Smooth muscle cell (in vitro differentiated cells): ENCODE data around the gene FEV. TPM values are rescaled to one million over a fixed set of nuclear protein-coding genes. Genes with fewer than 3 reads are reported as not detected.

Experiments
- DNase-seq: peaks from one replicate; lab custom pipeline; 2025; ENCODE audit not compliant: unreplicated experiment; lab: John Stamatoyannopoulos, UW
- H2AFZ ChIP-seq: fragments of 200-600 bp; sonication (generic); 2 replicates; pipeline ENCODE4 v1.6.0; 2016; ENCODE audit warnings: antibody characterized with exemption, low read depth, mild to moderate bottlenecking
- H3F3A ChIP-seq: fragments of 200-600 bp; sonication (generic); 2 replicates; pipeline ENCODE4 v1.6.0; 2017; ENCODE audit warnings: antibody characterized with exemption, low read depth
- H3K27ac ChIP-seq: fragments of 200-600 bp; sonication (generic); 2 replicates; pipeline ENCODE4 v1.5.1; 2016; ENCODE audit warnings: low read depth, mild to moderate bottlenecking
- H3K27me3 ChIP-seq: fragments of 200-600 bp; sonication (generic); 2 replicates; pipeline ENCODE4 v1.6.1; 2016; ENCODE audit warnings: low read depth, mild to moderate bottlenecking
- H3K36me3 ChIP-seq: fragments of 200-600 bp; sonication (generic); 2 replicates; pipeline ENCODE4 v1.5.1; 2016; ENCODE audit warnings: low read depth
- H3K4me1 ChIP-seq: fragments of 200-600 bp; sonication (generic); 2 replicates; pipeline ENCODE4 v1.5.1; 2016; ENCODE audit warnings: low read depth
- H3K4me2 ChIP-seq: fragments of 200-600 bp; sonication (generic); 2 replicates; pipeline ENCODE4 v1.6.0; 2016; ENCODE audit warnings: mild to moderate bottlenecking
- H3K4me3 ChIP-seq: fragments of 200-600 bp; sonication (generic); 2 replicates; pipeline ENCODE4 v1.5.1; 2016; ENCODE audit warnings: mild to moderate bottlenecking
- H3K79me2 ChIP-seq: fragments of 200-600 bp; sonication (generic); 2 replicates; pipeline ENCODE4 v1.6.0; 2016; ENCODE audit warnings: low read depth, mild to moderate bottlenecking
- H3K9ac ChIP-seq: fragments of 200-600 bp; sonication (generic); 2 replicates; pipeline ENCODE4 v1.6.0; 2016; ENCODE audit warnings: low read depth
- H3K9me3 ChIP-seq: fragments of 200-600 bp; sonication (generic); replicated peaks from 2 replicates; pipeline ENCODE4 v1.5.1; 2016; ENCODE audit warnings: low read depth
- H4K20me1 ChIP-seq: fragments of 200-600 bp; sonication (generic); 2 replicates; pipeline ENCODE4 v1.6.0; 2016; ENCODE audit warnings: low read depth
- CTCF ChIP-seq: fragments of 200-600 bp; sonication (generic); IDR thresholded peaks from 2 replicates; pipeline ENCODE4 v1.5.1; 2017; ENCODE audit warnings: borderline replicate concordance, mild to moderate bottlenecking, antibody characterized with exemption; ENCODE audit not compliant: insufficient read depth, poor library complexity, severe bottlenecking
- WGBS: methylation state at CpG from one replicate; pipeline ENCODE4 v1.1.7; 2016; ENCODE audit warnings: low lambda C conversion rate; 5-methylcytosine and 5-hydroxymethylcytosine counted together
- polyA plus RNA-seq: library from polyadenylated mRNA; unstranded; fragments of >200 nt; fragmentation: Nextera tagmentation; extraction: Ambion mirVana; gene quantifications from 2 replicates; pipeline ENCODE4 v1.2.1, GENCODE V29; 2016
- total RNA-seq: library from RNA; depleted of rRNA; stranded (reverse); fragments of >200 nt; gene quantifications from 2 replicates; pipeline ENCODE4 v1.2.3, GENCODE V29; 2014

FEV gene
- total and polyA plus RNA-seq, 2 experiments from 2014 or later = not detected

- TF ChIP-seq CTCF = no peak
- H3K79me2 ChIP-seq = no peaks in the 10 kb centered on the region
- no peaks in the 10 kb centered on the region for H3K4me1 ChIP-seq
- no peak overlapping the region for H3K4me2 ChIP-seq
- H3K36me3 ChIP-seq = no peaks in the 10 kb centered on the region
- no peak for DNase-seq
- H3K27ac ChIP-seq = no peak overlapping the region
- no peaks in the 10 kb centered on the region for H3F3A ChIP-seq
- no peak overlapping the region for H3K9ac ChIP-seq
- H2AFZ ChIP-seq = no peak overlapping the region
- WGBS = 86% methylated on average over 16 of the region's 16 CpGs
- H3K27me3 ChIP-seq = peaks cover 47% of the 10 kb centered on the region
- no peaks in the 10 kb centered on the region for H3K9me3 ChIP-seq
- no peak overlapping the region for H3K4me3 ChIP-seq
- H4K20me1 ChIP-seq = no peaks in the 10 kb centered on the region
These were observed 45.4 kb upstream of the FEV start for GRCh38 chr2:219030177-219030940.

GRCh38 chr2:219029829-219030165 lies 44.8 kb upstream of the FEV start:
- Histone ChIP-seq H3K4me1 (no peaks in the 10 kb centered on the region), H3K9me3 (no peaks in the 10 kb centered on the region), H3K4me2 (no peak overlapping the region), H3K36me3 (no peaks in the 10 kb centered on the region), H3K27me3 (peaks cover 42% of the 10 kb centered on the region), H3F3A (no peaks in the 10 kb centered on the region), H3K27ac (no peak overlapping the region), H3K4me3 (no peak overlapping the region), H2AFZ (no peak overlapping the region), H4K20me1 (no peaks in the 10 kb centered on the region), H3K9ac (no peak overlapping the region), H3K79me2 (no peaks in the 10 kb centered on the region)
- DNase-seq = peak; percentile 39
- TF ChIP-seq CTCF = peak; percentile 86
- 50% methylated on average over 9 of the region's 9 CpGs for WGBS

- no peak for DNase-seq
- Histone ChIP-seq H3K27ac (no peak overlapping the region), H3F3A (no peaks in the 10 kb centered on the region), H3K79me2 (no peaks in the 10 kb centered on the region), H3K36me3 (no peaks in the 10 kb centered on the region), H3K27me3 (peaks cover 36% of the 10 kb centered on the region), H3K4me3 (no peak overlapping the region), H3K9ac (no peak overlapping the region), H2AFZ (no peak overlapping the region), H3K4me1 (no peaks in the 10 kb centered on the region), H3K9me3 (no peaks in the 10 kb centered on the region), H3K4me2 (no peak overlapping the region), H4K20me1 (no peaks in the 10 kb centered on the region)
- TF ChIP-seq CTCF = no peak
- 74% methylated on average over 13 of the region's 13 CpGs for WGBS
These were observed 44.2 kb upstream of the FEV start for GRCh38 chr2:219028996-219029828.
